HG03280 (cell line): ENCODE data around the gene COX6B2.

Source experiments
- ATAC-seq: cut with Tn5 transposase; IDR thresholded peaks from one replicate; pipeline ENCODE4 v1.9.1; 2021; ENCODE audit warnings: mild to moderate bottlenecking, moderate library complexity; ENCODE audit not compliant: unreplicated experiment

The COX6B2 gene

GRCh38 chr19:55362990-55363716 lies 8.6 kb upstream of the COX6B2 start, which contains the start of gene GARIN5B:
GARIN5B (minus strand) TSS chr19:55363260; CDS start chr19:55363066, 194 bp downstream.
- no peak for ATAC-seq

DNA sequence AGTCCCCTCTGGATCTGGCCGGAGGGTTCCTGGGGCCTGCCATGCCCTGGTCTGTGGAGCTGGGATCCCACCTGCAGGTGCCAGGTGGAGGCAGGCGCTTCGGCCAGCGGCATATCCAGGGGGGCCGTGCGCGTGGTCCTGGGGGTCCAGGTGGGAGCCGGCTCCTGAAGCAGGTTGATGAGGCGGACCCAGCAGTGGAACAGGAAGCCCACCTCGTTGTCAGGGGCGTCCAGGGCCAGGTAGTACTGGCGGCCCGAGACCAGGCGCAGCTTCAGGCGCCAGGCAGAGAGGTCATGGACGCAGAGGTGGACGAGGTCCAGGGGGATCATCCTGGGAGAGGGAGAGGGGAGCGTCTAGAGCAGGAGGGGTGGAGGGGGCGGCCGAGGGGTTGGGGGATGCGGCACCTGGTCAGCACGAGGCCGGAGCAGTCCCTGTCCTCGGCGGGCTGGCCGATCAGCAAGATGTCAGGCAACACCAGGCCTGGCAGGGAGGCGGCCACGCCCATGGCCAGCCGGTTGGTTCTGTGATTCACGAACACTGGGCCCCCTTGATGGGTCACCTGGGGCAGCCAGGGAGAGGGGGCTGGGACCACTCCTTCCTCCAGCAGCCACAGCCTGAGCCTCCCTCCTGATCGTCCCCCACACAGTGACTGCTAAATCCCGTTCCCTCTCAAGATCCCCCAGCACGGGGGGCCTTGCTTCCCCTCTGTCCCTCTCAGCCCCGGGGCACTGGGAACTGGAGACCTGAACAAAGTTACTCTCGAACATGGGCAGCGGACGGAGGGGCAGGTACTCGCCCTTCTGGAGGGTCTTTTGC lies 7.9 kb upstream of the COX6B2 start:
- no peak for ATAC-seq

GRCh38 chr19:55360902-55361301 lies 6.4 kb upstream of the COX6B2 start:
- no peak for ATAC-seq

DNA sequence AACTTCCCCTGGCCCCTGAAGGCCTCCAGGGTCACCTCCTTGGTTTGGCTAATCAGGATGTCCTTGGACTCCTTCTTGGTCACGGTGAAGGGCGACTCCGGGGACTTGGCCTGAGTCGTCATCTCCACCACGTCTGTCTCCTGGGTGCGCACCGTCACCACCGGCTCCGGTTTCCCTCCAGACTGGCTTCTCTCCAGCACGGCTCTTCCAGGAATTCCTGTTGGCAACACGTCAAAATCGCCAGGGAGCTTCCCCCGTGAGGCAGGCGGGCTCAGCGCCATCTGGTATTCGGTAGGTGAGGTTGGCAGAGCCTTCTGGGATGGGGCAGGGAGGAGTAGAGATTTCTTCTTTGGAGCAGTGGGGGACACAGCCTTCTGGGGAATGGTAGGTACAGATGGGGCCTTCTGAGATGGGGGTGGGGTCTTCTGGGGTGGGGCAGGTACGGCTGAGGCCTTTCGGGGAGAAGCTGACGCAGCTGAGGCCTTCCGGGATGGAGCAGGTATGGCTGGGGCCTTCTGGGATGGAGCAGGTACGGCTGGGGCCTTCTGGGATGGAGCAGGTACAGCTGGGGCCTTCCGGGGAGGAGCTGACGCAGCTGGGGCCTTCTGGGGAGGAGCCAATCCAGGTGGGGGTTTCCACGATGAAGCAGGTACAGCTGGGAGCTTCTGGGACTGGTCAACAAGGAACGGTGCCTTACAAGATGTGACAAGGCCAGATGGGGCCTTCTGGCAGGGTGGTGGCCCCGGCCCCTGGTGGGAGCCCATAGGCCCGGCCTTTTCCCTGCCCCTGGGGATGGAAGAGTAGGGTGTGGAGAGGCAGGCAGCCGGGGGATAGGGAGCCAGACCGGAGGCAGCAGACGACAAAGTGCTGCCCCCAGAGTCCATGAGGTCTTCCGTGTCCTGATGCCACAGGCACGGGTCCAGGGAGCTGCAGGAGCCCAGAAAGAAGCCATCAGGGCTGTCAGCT lies 4.7 kb upstream of the COX6B2 start:
- ATAC-seq: no peak

DNA sequence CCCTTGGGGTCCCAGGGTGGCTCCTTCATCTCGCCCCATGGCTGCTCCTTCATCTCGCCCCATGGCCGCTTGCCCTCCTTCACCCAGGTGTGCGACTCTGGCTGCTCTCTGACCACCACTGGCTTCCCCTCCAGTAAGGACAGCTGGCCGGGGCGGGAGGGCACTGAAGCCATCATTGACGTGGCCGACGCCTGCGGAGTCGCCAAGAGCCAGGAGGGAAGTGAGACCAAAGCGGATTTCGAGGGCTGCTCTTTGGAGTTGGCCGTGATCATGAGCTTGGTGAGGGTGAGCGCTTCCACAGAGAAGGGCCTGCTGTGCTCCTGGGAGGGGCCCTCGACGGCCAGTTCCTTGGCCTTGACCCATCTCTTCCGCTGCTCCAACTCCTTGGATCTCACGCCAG lies 4.0 kb upstream of the COX6B2 start:
- ATAC-seq: no peak

- ATAC-seq: no peak
These were observed 798 bp upstream of the COX6B2 start for GRCh38 chr19:55355213-55355821.

GRCh38 chr19:55353803-55354697 lies 469 bp downstream of the COX6B2 start:
- no peak for ATAC-seq

- no peak for ATAC-seq
These were observed 1.1 kb downstream of the COX6B2 start for GRCh38 chr19:55353356-55353802.

- no peak for ATAC-seq
These were observed 1.9 kb downstream of the COX6B2 start for GRCh38 chr19:55352549-55353145.

GRCh38 chr19:55352040-55352439 lies 2.5 kb downstream of the COX6B2 start:
- ATAC-seq: no peak

DNA sequence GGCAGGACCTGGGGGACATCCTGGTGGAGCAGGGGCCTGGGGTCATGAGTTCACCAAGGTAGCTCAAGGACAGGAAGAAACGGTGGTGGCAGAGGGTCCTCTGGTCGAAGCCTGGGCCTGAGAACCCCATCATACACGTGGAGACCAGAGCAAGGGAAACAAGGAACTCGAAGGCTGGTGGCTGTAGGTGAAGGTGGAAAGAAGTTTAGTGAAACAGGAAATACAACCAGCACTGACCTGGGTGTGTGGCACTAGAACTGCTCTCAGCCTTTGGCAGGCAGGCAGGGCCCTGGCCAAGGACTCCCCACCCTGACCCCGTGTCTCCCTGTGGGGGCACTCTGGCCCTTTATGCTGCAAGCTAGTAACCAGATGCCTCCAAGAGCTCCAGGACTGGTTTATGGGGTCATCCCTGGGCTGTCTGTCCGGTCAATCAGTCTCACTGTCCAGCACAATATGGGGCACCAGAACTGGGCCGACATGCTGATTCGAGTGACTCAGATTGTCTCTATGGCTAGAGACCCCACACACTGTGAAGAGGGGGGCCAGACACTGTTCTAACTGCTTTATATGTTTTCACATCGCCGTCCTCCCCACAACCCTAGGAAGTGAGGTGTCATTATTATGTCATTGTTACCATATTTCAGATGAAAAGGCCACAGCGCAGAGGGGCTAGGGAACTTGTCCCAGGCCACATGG lies 3.8 kb downstream of the COX6B2 start:
- no peak for ATAC-seq

GRCh38 chr19:55348317-55349034 lies 6.0 kb downstream of the COX6B2 start:
- no peak for ATAC-seq

DNA sequence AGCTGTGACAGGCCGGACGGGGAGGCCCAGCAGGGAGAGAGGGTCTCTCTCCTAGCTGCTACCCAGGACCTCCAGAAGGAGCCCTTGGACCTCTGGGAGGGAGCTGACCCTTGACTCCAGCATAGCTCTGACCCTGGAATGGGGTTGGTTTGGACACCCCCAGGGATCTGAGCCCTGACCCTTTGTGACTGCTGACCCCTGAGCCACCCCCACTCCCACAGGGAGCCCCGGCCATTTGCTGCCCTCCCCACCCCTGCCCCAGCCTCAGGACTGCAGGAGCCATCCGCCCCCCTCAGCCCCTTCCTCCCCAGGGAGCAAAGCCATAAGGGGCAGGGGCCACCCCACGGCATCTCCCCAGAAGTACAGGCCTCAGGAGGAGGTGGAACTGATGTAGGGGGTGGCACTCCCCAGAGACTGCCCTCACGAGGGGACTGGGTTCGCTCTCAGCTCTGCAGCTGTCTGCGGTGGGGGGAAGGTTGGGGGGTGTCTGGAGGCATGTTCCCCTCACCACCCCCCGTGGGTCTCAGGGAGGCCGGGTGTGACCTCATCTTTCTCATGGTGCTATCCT lies 7.0 kb downstream of the COX6B2 start:
- ATAC-seq: no peak

DNA sequence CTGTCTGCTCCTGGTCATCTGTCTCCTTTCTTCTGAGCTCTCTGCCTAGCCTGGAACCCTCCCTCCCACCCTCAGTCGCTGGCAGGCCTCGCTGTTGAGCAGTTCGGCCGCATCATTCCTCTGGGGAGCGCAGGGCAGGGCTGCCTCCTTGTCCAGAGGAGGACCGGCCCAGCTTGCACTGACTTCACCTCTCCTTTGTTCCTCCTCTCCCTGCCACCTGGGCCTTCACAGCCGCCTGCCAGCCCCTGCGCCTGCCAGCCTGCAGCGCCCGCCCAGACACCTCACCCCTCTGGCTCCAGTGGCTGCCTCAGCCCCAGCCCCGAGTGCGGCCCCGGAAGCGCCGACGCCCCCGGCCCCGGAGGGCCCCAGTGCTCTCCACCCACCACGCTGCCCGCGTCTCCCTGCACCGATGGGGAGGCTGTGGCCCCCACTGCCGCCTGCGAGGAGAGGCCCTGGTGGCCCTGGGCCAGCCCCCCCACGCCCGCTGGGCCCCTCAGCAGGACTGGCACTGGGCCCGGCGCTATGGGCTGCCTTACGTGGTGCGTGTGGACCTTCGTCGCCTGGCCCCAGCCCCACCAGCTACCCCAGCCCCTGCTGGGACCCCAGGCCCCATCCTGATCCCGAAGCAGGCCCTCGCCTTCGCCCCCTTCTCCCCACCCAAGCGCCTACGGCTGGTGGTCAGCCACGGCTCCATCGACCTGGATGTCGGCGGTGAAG lies 7.6 kb downstream of the COX6B2 start:
- ATAC-seq: no peak

- no peak for ATAC-seq
These were observed 8.4 kb downstream of the COX6B2 start for GRCh38 chr19:55345818-55346724.
